Measurements from ENCODE around the gene HUNK.
"Not testable (repeated sequence)": the region's sequence is repeated elsewhere in the genome, so short reads cannot be mapped to it uniquely, and the experiment has no call there.

Gene HUNK

GRCh38 chr21:31872452-31873274, at the start of gene HUNK:
Gene HUNK (plus strand): TSS chr21:31873020. CDS start chr21:31873675, 655 bp downstream.
- FAIRE-seq: no peak

- FAIRE-seq: no peak
These were observed 42.9 kb upstream of the HUNK start for GRCh38 chr21:31829736-31830472.

GRCh38 chr21:31830701-31831100, 42.1 kb upstream of the HUNK start:
- no peak for FAIRE-seq

GRCh38 chr21:31837041-31837440, 35.8 kb upstream of the HUNK start:
- FAIRE-seq: no peak

- FAIRE-seq: no peak
These were observed 35.0 kb upstream of the HUNK start for GRCh38 chr21:31837618-31838390.

- no peak for FAIRE-seq
These were observed 34.0 kb upstream of the HUNK start for GRCh38 chr21:31838586-31839355.

GRCh38 chr21:31844206-31844605, 28.6 kb upstream of the HUNK start:
- no peak for FAIRE-seq

- FAIRE-seq: no peak
These were observed 27.6 kb upstream of the HUNK start for GRCh38 chr21:31845151-31845729.

GRCh38 chr21:31846690-31847089, 26.1 kb upstream of the HUNK start:
- FAIRE-seq: no peak

GRCh38 chr21:31847761-31848160, 25.1 kb upstream of the HUNK start:
- FAIRE-seq: no peak

- no peak for FAIRE-seq
These were observed 24.4 kb upstream of the HUNK start for GRCh38 chr21:31848326-31848985.

GRCh38 chr21:31850886-31851285, 21.9 kb upstream of the HUNK start:
- no peak for FAIRE-seq

- FAIRE-seq: no peak
These were observed 17.6 kb upstream of the HUNK start for GRCh38 chr21:31855180-31855579.

GRCh38 chr21:31857096-31857495, 15.7 kb upstream of the HUNK start:
- FAIRE-seq: no peak

GRCh38 chr21:31857631-31858030, 15.2 kb upstream of the HUNK start:
- not testable (repeated sequence) for FAIRE-seq

- no peak for FAIRE-seq
These were observed 12.0 kb upstream of the HUNK start for GRCh38 chr21:31860851-31861250.

GRCh38 chr21:31862078-31862477, 10.7 kb upstream of the HUNK start:
- FAIRE-seq: no peak

- FAIRE-seq: no peak
These were observed 7.3 kb upstream of the HUNK start for GRCh38 chr21:31865429-31865970.

- FAIRE-seq: no peak
These were observed 6.7 kb upstream of the HUNK start for GRCh38 chr21:31866077-31866511.

GRCh38 chr21:31869750-31870149, 3.1 kb upstream of the HUNK start:
- no peak for FAIRE-seq

Data from endometrium (tissue), 2 donors.